Measurements from ENCODE around the gene PTK6. TPM values are rescaled to one million over a fixed set of nuclear protein-coding genes. Genes with fewer than 3 reads are reported as not detected.

PTK6 gene
- total RNA-seq: 0.13 TPM in 1 of 2 replicates, not detected in the other
- long read RNA-seq, partial matches to known transcripts: 1 of 1 reads
- long read RNA-seq, other reads (novel, unspliced or antisense): 0 of 1 reads

GRCh38 chr20:63536997-63537524 lies at the start of gene PTK6:
Gene PTK6, minus strand, starts transcription at chr20:63537376. Its CDS starts 62 bp downstream, at chr20:63537314.
- Mint-ChIP-seq H3K4me3 (ENCODE audit: unreplicated experiment) (peak within 1 kb of the TSS; percentile 26), H3K9me3 (ENCODE audit: unreplicated experiment) (no peaks in the 10 kb centered on the region), H3K36me3 (ENCODE audit: unreplicated experiment) (no peaks in the 10 kb centered on the region), H3K4me1 (ENCODE audit: unreplicated experiment) (peaks cover 15% of the 10 kb centered on the region), H3K27me3 (ENCODE audit: unreplicated experiment) (no peaks in the 10 kb centered on the region), H3K27ac (ENCODE audit: unreplicated experiment) (peak within 1 kb of the TSS; percentile 70)
- DNase-seq (ENCODE audit: extremely low spot score, unreplicated experiment): no peak
- TF ChIP-seq, protein P1, sequence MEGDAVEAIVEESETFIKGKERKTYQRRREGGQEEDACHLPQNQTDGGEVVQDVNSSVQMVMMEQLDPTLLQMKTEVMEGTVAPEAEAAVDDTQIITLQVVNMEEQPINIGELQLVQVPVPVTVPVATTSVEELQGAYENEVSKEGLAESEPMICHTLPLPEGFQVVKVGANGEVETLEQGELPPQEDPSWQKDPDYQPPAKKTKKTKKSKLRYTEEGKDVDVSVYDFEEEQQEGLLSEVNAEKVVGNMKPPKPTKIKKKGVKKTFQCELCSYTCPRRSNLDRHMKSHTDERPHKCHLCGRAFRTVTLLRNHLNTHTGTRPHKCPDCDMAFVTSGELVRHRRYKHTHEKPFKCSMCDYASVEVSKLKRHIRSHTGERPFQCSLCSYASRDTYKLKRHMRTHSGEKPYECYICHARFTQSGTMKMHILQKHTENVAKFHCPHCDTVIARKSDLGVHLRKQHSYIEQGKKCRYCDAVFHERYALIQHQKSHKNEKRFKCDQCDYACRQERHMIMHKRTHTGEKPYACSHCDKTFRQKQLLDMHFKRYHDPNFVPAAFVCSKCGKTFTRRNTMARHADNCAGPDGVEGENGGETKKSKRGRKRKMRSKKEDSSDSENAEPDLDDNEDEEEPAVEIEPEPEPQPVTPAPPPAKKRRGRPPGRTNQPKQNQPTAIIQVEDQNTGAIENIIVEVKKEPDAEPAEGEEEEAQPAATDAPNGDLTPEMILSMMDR (IDR thresholded peaks at IDR 0.05): no peak

DNA sequence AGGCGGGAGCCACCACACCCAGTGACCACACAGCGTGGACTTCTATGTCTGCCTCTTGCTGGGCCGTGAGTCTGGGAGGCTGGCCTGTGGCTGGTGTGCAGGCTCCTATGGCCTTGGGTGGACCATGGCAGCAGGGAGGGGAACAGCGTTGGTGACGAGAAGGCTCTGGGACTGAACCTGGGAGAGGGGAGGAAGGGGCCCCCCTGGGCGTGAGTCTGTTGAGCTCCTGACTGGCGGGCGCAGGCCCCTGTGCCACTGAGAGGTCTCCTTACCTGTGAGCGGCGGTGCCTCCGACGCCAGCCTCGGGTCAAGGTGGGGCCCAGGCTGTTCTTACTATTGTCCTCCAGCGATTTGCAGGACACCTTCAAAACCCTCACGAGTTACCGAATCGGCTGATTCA lies 49.6 kb upstream of the PTK6 start:
- DNase-seq (ENCODE audit: extremely low spot score, unreplicated experiment): no peak
- H3K9me3 Mint-ChIP-seq (ENCODE audit: unreplicated experiment): no peaks in the 10 kb centered on the region
- TF ChIP-seq, protein P1 (IDR thresholded peaks at IDR 0.05): no peak
- H3K4me1 Mint-ChIP-seq (ENCODE audit: unreplicated experiment): peaks cover 6% of the 10 kb centered on the region
- H3K27ac Mint-ChIP-seq (ENCODE audit: unreplicated experiment): no peak overlapping the region
- H3K4me3 Mint-ChIP-seq (ENCODE audit: unreplicated experiment): no peak overlapping the region
- peaks cover 10% of the 10 kb centered on the region for H3K36me3 Mint-ChIP-seq (ENCODE audit: unreplicated experiment)
- no peaks in the 10 kb centered on the region for H3K27me3 Mint-ChIP-seq (ENCODE audit: unreplicated experiment)

DNA sequence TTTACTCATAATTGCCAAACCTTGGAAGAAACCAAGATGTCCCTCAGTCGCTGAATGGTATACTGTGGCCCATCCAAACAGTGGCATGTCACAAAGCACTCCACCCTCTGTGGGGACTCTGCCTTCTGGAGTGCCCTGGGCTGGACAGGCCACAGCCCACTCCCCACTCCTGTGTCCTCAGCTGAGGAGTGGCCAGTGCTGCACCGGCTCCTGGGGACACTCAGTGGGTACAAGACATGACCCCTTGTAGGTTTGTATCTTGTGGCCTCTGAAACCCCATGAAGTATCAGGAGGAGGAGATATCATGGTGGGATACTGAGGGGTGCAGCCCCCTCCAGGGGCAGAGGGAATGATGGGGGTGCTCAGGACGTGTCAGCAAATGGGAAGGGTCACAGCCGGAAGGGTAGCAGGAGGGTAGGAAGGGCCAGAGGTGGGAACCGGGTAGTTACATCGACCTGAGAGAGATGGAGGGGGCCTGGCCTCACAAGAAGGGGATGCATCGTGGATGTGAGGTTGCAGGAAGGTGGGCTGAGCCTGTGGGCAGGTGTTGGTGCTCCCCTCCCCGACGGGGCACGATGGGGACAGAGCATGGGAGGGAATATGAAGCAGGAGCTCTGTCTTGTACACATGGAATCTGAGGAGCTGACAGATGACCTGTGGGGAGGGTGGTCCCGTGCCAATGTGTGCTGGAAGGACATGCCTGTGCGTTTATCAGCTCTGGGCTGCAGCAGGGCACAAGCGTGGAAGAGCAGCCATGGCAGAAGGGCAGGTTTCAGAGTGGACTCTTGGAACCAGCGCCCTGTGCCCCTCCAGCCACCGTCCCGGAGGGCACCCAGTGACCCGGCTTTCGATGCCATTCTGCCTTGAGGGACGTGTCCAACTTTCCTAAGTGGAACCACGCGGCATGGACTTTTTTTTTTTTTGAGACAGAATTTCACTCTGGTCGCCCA lies 48.7 kb upstream of the PTK6 start:
- DNase-seq (ENCODE audit: extremely low spot score, unreplicated experiment): no peak

DNA sequence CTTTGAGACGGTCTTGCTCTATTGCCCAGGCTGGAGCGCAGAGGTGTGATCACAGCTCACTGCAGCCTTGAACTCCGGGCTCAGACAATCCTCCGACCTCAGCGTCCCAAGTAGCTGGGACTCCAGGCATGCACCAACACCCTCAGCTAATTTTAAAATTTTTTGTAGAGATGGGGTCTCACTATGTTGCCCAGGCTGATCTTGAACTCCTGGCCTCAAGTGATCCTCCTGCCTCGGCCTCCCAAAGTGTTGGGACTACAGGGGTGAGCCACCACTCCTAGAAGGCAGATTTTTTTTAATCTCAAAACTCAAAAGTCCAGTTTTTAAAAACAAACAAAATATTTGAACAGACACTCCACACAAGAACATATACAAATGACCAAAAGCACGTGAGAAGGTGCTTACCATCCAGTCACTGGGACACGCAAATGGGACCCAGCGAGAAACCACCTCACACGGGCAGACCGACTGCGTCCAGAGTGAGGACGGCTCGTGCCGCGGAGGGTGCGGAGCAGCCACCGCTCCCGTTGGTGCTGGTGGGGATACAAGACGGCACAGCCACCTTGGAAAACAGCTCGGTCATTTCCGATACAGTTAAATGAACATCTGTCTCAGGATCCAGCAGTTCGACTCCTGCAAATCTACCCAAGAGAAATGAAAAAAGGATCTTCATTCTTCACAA lies 45.3 kb upstream of the PTK6 start:
- Mint-ChIP-seq H3K27me3 (ENCODE audit: unreplicated experiment) (no peaks in the 10 kb centered on the region), H3K27ac (ENCODE audit: unreplicated experiment) (no peak overlapping the region), H3K36me3 (ENCODE audit: unreplicated experiment) (no peaks in the 10 kb centered on the region), H3K4me3 (ENCODE audit: unreplicated experiment) (no peak overlapping the region), H3K9me3 (ENCODE audit: unreplicated experiment) (no peaks in the 10 kb centered on the region), H3K4me1 (ENCODE audit: unreplicated experiment) (peaks cover 6% of the 10 kb centered on the region)
- no peak for DNase-seq (ENCODE audit: extremely low spot score, unreplicated experiment)
- TF ChIP-seq, protein P1 (IDR thresholded peaks at IDR 0.05): no peak

More for the DNA sequence above, 48.7 kb upstream of the PTK6 start:
- H3K36me3 Mint-ChIP-seq (ENCODE audit: unreplicated experiment): peaks cover 10% of the 10 kb centered on the region
- H3K4me1 Mint-ChIP-seq (ENCODE audit: unreplicated experiment): peaks cover 6% of the 10 kb centered on the region
- no peaks in the 10 kb centered on the region for H3K9me3 Mint-ChIP-seq (ENCODE audit: unreplicated experiment)
- TF ChIP-seq, protein P1 (IDR thresholded peaks at IDR 0.05): no peak
- no peak overlapping the region for H3K27ac Mint-ChIP-seq (ENCODE audit: unreplicated experiment)
- H3K27me3 Mint-ChIP-seq (ENCODE audit: unreplicated experiment): no peaks in the 10 kb centered on the region
- no peak overlapping the region for H3K4me3 Mint-ChIP-seq (ENCODE audit: unreplicated experiment)
